HCT116 (cell line): ENCODE results near the gene KNCN. TPM values are rescaled to one million over a fixed set of nuclear protein-coding genes. Genes with fewer than 3 reads are reported as not detected.

Experiments
- ATAC-seq: fragments of 200-7000 bp; cut with Tn5 transposase; 2 replicates; pipeline ENCODE4 v1.9.1; 2020; ENCODE audit warnings: mild to moderate bottlenecking, moderate library complexity
- BruUV-seq: library from RNA; stranded (reverse); fragments of 400-500 nt; replicated peaks from 2 replicates; lab custom pipeline; 2021; lab: Mats Ljungman, UMichigan
- CTCF ChIA-PET: fragments of 300-600 bp; sonication (Branson Sonifier 250); formaldehyde crosslinking; loops from one replicate; lab custom pipeline; 2021; ENCODE audit warnings: antibody characterized with exemption; lab: Charles Lee
- POLR2A ChIA-PET: fragments of 300-600, 350-600 bp; sonication (Branson Sonifier 250); formaldehyde crosslinking; loops from one replicate; lab custom pipeline; 2021; ENCODE audit warnings: antibody characterized with exemption; lab: Charles Lee
- RAD21 ChIA-PET, 2 experiments: fragments of 300-600 bp; sonication (Branson Sonifier 250); formaldehyde crosslinking; loops; one replicate each; lab custom pipeline; 2023; ENCODE audit warnings: low total read pairs in 2 of 2; ENCODE audit not compliant: uncharacterized antibody in 2 of 2, unreplicated experiment in 2 of 2, low non-redundant PET in 1 of 2; lab: Charles Lee
- DNase-seq: peaks from one replicate; pipeline ENCODE4 v3.0.0-alpha.2; 2010; ENCODE audit warnings: low read depth, low spot score
- H2AFZ ChIP-seq: fragments of 200-600 bp; shearing (Covaris generic), sonication (generic); 2 replicates; pipeline ENCODE4 v1.6.1; 2017; ENCODE audit warnings: low read depth, mixed run types, mixed read lengths, antibody characterized with exemption, low read length; ENCODE audit not compliant: poor library complexity, severe bottlenecking
- H3K27ac ChIP-seq: 2 replicates; pipeline ENCODE4 v1.5.1; 2012; ENCODE audit warnings: low read depth, low read length
- H3K27me3 ChIP-seq: fragments of 200-600 bp; sonication (generic); 2 replicates; pipeline ENCODE4 v1.6.1; 2016; ENCODE audit warnings: mixed run types, low read length, mixed read lengths; ENCODE audit not compliant: insufficient read depth
- H3K36me3 ChIP-seq, 2 experiments: fragments of 200-500 bp in 1 of 2; fragments of 200-600 bp in 1 of 2; sonication (Bioruptor generic) in 1 of 2; sonication (generic) in 1 of 2; 2 replicates each; pipeline versions ENCODE4 v1.5.1 to v1.6.1; 2014 to 2016; ENCODE audit warnings: low read length in 2 of 2, inconsistent platforms in 1 of 2, mixed read lengths in 1 of 2, mixed run types in 1 of 2; ENCODE audit not compliant: insufficient read depth in 2 of 2, control insufficient read depth in 1 of 2
- H3K4me1 ChIP-seq, 2 experiments: fragments of 200-600 bp in 1 of 2; sonication (generic) in 1 of 2; 2 replicates each; pipeline versions ENCODE4 v1.5.1 to v1.6.1; 2012 to 2017; ENCODE audit warnings: low read length in 2 of 2, inconsistent platforms in 1 of 2, mild to moderate bottlenecking in 1 of 2, mixed read lengths in 1 of 2, mixed run types in 1 of 2, moderate library complexity in 1 of 2; ENCODE audit not compliant: insufficient read depth in 2 of 2, control insufficient read depth in 1 of 2
- H3K4me2 ChIP-seq: fragments of 200-600 bp; sonication (generic); 2 replicates; pipeline ENCODE4 v1.6.1; 2017; ENCODE audit warnings: mixed run types, low read length, mixed read lengths
- H3K4me3 ChIP-seq, 2 experiments: fragments of 200-600 bp in 1 of 2; sonication (generic) in 1 of 2; replicated peaks in 1 of 2; 2 replicates each; pipeline ENCODE4 v1.5.1; 2011 to 2016; ENCODE audit warnings: low read length in 2 of 2, control low read depth in 1 of 2, low read depth in 1 of 2, mild to moderate bottlenecking in 1 of 2, mixed read lengths in 1 of 2, mixed run types in 1 of 2
- H3K79me2 ChIP-seq: fragments of 200-600 bp; sonication (generic); 2 replicates; pipeline ENCODE4 v1.6.1; 2017; ENCODE audit warnings: mild to moderate bottlenecking, mixed run types, low read length, moderate library complexity, mixed read lengths; ENCODE audit not compliant: insufficient read depth
- H3K9ac ChIP-seq: fragments of 200-600 bp; sonication (generic); 2 replicates; pipeline ENCODE4 v1.6.1; 2016; ENCODE audit warnings: low read length, mixed read lengths
- H3K9me2 ChIP-seq: fragments of 200-600 bp; sonication (generic), shearing (Covaris generic); 2 replicates; pipeline ENCODE4 v1.6.1; 2017; ENCODE audit warnings: mixed run types, mild to moderate bottlenecking, moderate library complexity; ENCODE audit not compliant: insufficient read depth
- H3K9me3 ChIP-seq, 2 experiments: fragments of 200-500 bp in 1 of 2; fragments of 200-600 bp in 1 of 2; sonication (Bioruptor generic) in 1 of 2; sonication (generic) in 1 of 2; 2 replicates each; pipeline ENCODE4 v1.6.1; 2014 to 2017; ENCODE audit warnings: low read length in 2 of 2, mixed read lengths in 2 of 2, inconsistent platforms in 1 of 2, low read depth in 1 of 2, mild to moderate bottlenecking in 1 of 2, mixed run types in 1 of 2, moderate library complexity in 1 of 2; ENCODE audit not compliant: control insufficient read depth in 1 of 2, insufficient read depth in 1 of 2
- H4K20me1 ChIP-seq: fragments of 200-600 bp; sonication (generic), shearing (Covaris generic); 2 replicates; pipeline ENCODE4 v1.6.1; 2017; ENCODE audit warnings: mixed run types, mild to moderate bottlenecking, moderate library complexity; ENCODE audit not compliant: insufficient read depth
- CBX3 ChIP-seq: IDR thresholded peaks from 2 replicates; pipeline ENCODE4 v1.6.1; 2012; ENCODE audit warnings: low read depth
- EGR1 ChIP-seq: IDR thresholded peaks from 2 replicates; pipeline ENCODE4 v1.6.1; 2012; ENCODE audit warnings: low read depth
- JUND ChIP-seq: IDR thresholded peaks from 2 replicates; pipeline ENCODE4 v1.6.1; 2012
- POLR2AphosphoS5 ChIP-seq: IDR thresholded peaks from 2 replicates; pipeline ENCODE4 v1.6.1; 2011; ENCODE audit warnings: mild to moderate bottlenecking, low read depth, low read length, moderate library complexity
- REST ChIP-seq: IDR thresholded peaks from 2 replicates; pipeline ENCODE4 v1.6.1; 2012; ENCODE audit warnings: low read depth
- SP1 ChIP-seq: IDR thresholded peaks from 2 replicates; pipeline ENCODE4 v1.6.1; 2012; ENCODE audit warnings: low read depth
- YY1 ChIP-seq: IDR thresholded peaks from 2 replicates; pipeline ENCODE4 v1.6.1; 2011; ENCODE audit warnings: low read length, low read depth, moderate library complexity, mild to moderate bottlenecking; ENCODE audit not compliant: insufficient replicate concordance; ENCODE audit errors: extremely low read depth
- ZNF274 ChIP-seq: fragments of 200-500 bp; sonication (Bioruptor generic); IDR thresholded peaks from 2 replicates; pipeline ENCODE4 v1.6.1; 2014; ENCODE audit warnings: mild to moderate bottlenecking, low read depth, low read length, inconsistent platforms
- intact Hi-C: fragments of 100-400 bp; cut with micrococcal nuclease; formaldehyde crosslinking; loops from 2 replicates; pipeline ENCODE4 v1.10.0; 2022
- total RNA-seq: library from RNA; stranded (reverse); gene quantifications from one replicate; pipeline ENCODE4 v1.2.1, GENCODE V29; 2021; ENCODE audit not compliant: unreplicated experiment
- TF ChIP-seq, protein P1 (sequence below): IDR thresholded peaks from 2 replicates; pipeline ENCODE4 v1.6.1; 2012

The KNCN gene
- total RNA-seq, 1 experiment from 2014 or later = not detected

GRCh38 chr1:46503421-46503820, 48.0 kb downstream of the KNCN start:
- no peak for ATAC-seq
- no peak overlapping the region for H3K27ac ChIP-seq
- no peak overlapping the region for H3K4me2 ChIP-seq
- no peak overlapping the region for H2AFZ ChIP-seq
- POLR2A ChIA-PET = no interaction called here
- RAD21 ChIA-PET = no interaction called here
- TF ChIP-seq ZNF274 (no peak), POLR2AphosphoS5 (no peak), CBX3 (no peak), YY1 (no peak), JUND (no peak), EGR1 (no peak), REST (no peak), SP1 (no peak)
- TF ChIP-seq, protein P1, sequence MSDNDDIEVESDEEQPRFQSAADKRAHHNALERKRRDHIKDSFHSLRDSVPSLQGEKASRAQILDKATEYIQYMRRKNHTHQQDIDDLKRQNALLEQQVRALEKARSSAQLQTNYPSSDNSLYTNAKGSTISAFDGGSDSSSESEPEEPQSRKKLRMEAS = no peak
- no peaks in the 10 kb centered on the region; a peak in 1 of 4 replicates for H3K4me1 ChIP-seq
- no peaks in the 10 kb centered on the region for H4K20me1 ChIP-seq
- H3K36me3 ChIP-seq = no peaks in the 10 kb centered on the region
- BruUV-seq = no TSS peak
- H3K9me3 ChIP-seq = no peaks in the 10 kb centered on the region
- no peak for DNase-seq
- no peak overlapping the region for H3K9ac ChIP-seq
- no peak overlapping the region for H3K4me3 ChIP-seq
- CTCF ChIA-PET = no interaction called here
- H3K27me3 ChIP-seq = no peaks in the 10 kb centered on the region
- intact Hi-C loops = no loop called here
- H3K79me2 ChIP-seq = no peaks in the 10 kb centered on the region
- H3K9me2 ChIP-seq = no peaks in the 10 kb centered on the region
